Activated T-cell treated with anti-CD3 and anti-CD28 coated beads for 48 hours (primary cell): ENCODE results near the gene FLRT1.

Experiments
- DNase-seq: peaks from one replicate; pipeline ENCODE4 v3.0.0-alpha.2; 2020; ENCODE audit warnings: low read depth

The FLRT1 gene

DNA sequence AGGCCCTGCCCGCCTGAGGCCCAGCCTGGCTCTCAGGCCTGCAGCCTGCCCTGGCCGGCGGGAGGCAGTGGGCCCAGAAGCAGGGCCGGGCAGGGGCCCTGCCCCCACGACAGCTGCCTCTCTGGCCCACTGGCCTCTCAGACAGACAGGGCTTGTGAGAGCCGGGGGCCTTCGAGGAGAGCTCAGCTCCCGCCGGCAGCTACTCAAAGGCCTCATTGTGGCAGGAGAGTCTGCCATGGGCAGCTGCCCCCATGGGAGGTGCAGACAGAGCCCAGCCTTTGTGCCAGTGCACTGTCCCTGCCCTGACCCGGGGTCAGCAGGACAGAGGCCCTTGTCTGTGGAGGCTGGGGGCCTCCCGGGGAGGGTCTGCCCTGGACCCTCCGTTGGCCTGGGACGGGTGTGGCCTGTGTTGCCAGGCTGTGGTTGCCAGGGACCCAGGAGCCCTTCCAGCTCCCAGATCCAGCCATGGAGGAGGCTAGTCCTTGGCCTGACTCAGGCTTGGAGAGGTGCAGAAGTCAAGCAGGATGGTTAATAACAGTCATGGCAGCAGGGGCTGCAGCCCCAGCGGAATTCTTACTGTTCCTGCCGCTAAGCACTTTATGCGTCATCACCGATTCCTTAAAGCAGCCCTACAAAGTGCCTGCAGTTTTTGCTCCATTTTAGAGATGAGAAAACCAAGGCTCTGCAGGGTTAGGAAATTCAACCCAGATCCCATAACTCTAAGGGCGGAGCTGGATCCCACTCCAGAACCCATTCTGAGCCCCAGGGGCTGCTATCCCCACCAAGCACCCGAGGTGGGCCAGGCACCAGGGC lies 12.5 kb downstream of the FLRT1 start:
- no peak for DNase-seq

DNA sequence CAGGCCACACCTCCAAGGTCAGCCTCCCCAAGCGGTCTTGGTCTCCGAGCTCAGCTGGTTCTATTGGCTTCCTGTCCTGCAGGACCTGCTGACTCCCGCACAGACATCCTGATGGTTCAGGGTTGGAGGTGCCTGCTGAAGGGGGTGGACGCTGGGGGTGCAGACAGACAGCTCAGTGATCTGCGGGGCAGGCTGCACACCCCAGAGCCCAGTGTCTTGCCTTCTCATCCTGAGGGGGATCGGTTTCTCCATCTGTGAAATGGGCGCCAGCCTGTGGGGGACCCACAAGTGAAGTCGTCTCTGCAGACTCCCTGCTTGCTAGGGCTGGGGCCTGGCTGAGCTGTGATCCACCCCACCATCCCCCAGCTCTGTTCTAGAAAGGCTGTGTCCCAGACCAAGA lies 13.8 kb downstream of the FLRT1 start:
- no peak for DNase-seq

- DNase-seq = no peak
Measured at GRCh38 chr11:64051297-64051696, 15.6 kb downstream of the FLRT1 start.

- no peak for DNase-seq
Measured at GRCh38 chr11:64052436-64052835, 16.7 kb downstream of the FLRT1 start.

DNA sequence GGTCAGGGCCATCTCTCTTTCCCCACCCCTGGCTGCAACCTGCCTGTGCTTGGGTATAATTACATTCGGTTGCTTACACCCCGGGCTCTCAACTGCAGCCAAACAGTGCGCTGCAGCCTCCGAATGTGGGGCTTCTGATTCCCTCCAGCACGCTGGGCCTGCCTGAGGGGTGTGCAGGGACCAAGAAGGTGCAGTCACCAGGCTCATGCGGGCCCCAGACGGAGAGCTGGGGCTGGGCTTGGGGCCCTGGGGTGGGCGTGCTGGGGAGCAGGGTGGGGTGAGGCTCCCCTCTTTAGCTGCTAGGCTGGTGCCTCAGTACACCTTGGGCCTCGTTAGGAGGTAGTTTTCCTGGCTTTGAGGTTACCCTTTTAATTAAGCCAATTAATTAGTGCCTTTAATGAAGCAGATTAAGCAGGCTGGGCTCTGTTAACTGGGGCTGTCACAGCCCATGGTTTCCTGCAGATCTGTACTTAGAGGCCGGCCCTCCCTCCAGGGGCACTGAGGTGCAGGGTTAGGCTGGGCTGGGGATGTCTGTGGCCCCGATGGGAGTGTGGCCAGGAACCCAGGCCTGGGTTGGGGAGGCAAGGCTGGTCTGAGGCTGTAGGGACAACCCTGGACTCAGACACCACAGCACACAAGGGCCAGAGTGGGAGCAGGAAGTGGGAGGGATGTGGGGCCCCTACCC lies 17.3 kb downstream of the FLRT1 start:
- DNase-seq = no peak

DNA sequence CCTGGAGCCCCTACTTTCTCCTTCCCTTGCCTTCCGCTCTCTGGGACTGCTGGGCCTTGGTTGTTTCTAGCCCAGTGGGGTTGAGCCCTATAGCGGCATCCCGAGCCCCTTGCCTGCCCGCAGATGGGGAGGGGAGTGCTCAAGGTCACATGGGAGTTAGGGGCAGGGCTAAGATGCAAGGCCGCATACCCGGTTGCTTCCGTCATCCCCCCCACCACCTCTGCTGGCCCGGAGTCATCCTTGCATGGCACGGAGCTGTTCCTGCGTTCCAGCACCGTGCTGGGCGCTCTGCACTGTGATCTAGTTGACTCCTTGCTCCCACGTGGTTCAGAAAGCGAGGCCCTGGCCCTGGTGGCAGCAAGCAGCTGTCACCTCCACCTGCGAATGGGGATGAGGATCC lies 18.0 kb downstream of the FLRT1 start:
- DNase-seq = no peak

- DNase-seq = no peak
Measured at GRCh38 chr11:64055077-64055476, 19.3 kb downstream of the FLRT1 start.

GRCh38 chr11:64056213-64056785 lies 20.6 kb downstream of the FLRT1 start:
- DNase-seq = no peak

DNA sequence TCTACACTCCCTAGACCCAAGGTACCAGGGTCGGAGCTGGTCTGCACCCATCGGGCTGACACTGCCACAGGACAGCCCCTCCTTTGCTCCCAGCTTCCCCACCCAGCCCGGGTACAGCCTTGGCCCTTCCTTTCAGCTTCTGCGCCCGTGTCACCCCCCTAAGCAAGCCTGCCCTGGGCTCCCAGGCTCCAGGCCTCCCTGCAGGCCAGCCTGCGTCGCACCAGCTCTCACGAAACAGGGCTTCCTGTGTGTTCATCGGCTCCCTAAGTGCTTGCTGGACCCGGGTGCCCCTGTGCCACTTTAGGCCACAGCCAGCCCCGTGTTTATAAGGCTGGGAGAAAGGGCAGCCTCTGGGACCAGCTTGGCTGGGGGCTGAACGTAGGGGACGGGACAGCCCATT lies 21.1 kb downstream of the FLRT1 start:
- no peak for DNase-seq

- DNase-seq = no peak
Measured at GRCh38 chr11:64057890-64058289, 22.2 kb downstream of the FLRT1 start.

DNA sequence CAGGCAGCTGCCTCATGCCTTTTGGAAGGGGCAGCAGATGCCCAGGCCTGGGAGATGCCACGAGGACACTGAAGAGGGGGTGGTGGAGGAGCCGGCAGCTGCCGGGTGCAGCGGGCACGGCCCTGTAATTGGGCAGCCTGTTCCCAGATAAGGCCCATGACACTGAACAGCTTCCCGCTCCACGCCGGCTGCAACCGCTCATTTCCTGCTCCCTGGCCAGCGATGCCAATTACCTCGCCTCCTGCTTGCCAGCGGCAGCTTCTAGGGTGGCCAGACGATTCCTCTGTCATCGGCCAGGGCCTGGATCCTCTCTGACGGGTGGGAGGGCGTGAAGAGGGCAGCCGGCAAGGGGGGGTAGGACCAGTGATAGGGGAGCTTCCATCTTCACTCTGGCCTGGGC lies 22.8 kb downstream of the FLRT1 start:
- no peak for DNase-seq

- DNase-seq = no peak
Measured at GRCh38 chr11:64059339-64060140, 23.8 kb downstream of the FLRT1 start.

- DNase-seq = no peak
Measured at GRCh38 chr11:64060263-64060860, 24.6 kb downstream of the FLRT1 start.

DNA sequence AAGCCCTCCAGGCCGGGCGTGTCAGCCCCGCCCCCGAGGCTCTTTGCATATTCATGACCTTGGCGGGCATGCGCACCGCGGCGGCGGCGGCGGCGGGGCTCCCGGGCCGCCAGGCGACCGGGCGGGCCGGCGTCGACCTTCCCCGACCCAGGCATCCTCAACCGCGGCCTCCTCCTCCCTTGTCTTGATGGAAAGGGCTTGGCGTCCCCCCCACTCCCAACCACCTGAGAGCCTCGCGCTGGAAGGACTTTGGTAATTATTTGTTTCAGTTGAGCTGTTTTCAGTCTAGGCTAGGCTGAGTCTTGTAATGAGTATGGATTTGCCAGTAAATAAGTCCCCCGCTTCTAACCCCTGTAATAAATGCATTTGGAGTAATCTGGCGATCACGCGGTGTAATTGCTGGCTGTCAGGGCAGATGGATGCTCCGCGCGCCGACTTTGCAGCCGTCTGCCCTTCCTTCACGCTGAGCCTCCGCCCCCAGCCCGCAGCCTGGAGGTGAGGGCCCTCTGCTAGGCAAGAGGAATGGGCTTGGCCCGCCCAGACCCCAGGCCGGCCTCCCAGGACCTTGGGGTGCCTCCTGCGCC lies 25.2 kb downstream of the FLRT1 start:
- DNase-seq = peak; percentile 56

DNA sequence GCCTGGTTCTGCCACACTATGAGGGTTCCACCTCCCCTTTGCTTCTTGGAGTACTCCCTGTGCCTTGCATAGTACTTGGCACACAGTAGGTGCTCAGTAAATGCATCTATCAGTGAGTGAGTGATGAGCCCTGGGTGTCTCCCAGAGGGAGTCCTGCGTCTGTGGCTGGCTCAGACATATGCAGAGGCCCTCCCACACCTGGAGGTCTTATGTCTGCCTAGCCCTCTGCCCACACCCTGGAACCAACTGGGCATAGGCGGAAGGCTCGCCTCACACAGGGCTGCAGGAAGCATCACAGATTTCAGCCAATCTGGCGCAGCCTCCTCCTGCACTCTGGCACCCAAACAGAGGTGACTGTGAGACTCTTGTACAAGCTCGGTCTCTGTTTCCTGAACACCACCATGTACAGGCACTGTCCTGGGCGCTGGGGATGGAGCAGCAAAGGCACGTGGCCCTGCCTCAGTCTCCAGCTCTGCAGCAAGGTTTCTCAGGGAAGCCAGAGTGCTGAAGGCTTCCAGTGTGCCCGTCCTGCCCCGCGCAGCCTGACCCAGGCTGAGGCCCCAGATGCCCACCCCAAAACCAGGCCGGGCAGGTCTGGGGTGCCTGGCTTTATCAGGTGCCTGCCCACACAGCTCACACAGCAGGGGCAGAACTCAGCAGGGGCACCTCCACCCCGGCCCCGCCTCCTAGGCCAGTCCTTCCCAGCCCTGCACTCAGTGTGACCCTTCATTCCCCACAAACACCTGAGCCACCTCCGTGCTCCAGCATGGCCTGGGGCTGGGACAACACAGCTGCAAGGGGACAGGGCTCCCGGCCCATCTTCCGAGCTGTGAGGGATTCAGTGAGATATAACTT lies 26.7 kb downstream of the FLRT1 start:
- DNase-seq = no peak

DNA sequence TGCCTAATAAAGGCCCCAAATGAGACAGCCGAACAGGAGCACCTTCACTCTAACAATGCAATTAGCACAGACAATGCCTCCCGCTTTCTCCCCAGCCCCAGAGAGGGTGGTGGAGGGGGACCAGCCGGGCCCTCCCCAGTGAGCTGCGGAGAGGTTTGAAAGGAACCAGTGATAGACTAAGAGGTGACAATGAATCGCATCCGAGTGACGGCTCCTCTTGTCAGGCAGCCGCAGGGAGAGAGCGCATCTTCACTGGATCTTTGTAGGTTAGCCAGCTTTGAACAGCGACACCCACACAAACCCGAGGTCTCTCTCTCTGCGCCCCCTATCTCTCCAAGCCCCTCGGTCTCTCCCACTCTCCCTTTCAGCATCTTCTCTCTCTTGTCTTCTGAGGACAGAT lies 28.0 kb downstream of the FLRT1 start:
- no peak for DNase-seq

GRCh38 chr11:64064374-64065140 lies 28.8 kb downstream of the FLRT1 start:
- no peak for DNase-seq

GRCh38 chr11:64065141-64065465 lies 29.4 kb downstream of the FLRT1 start:
- DNase-seq = no peak

- DNase-seq = no peak
Measured at GRCh38 chr11:64065712-64066111, 30.0 kb downstream of the FLRT1 start.
